Measurements from ENCODE around the gene TNFAIP6. TPM values are rescaled to one million over a fixed set of nuclear protein-coding genes. Genes with fewer than 3 reads are reported as not detected.
"Not testable (repeated sequence)": the region's sequence is repeated elsewhere in the genome, so short reads cannot be mapped to it uniquely, and the experiment has no call there.

Gene TNFAIP6
- total RNA-seq, 1 donor from 2014 or later: not detected

- no peak for DNase-seq (ENCODE audit: low spot score)
- Mint-ChIP-seq H3K4me1 (ENCODE audit: unreplicated experiment) (peaks cover 44% of the 10 kb centered on the region), H3K4me3 (ENCODE audit: unreplicated experiment) (no peak overlapping the region), H3K27ac (ENCODE audit: unreplicated experiment) (peak overlapping the region; percentile 7), H3K9me3 (ENCODE audit: unreplicated experiment) (no peaks in the 10 kb centered on the region), H3K27me3 (ENCODE audit: unreplicated experiment) (peaks cover 2% of the 10 kb centered on the region), H3K36me3 (ENCODE audit: low read depth, unreplicated experiment) (peaks cover 3% of the 10 kb centered on the region)
- no peak for TF ChIP-seq CTCF (IDR thresholded peaks at IDR 0.05; ENCODE audit: unreplicated experiment)
Observed at GRCh38 chr2:151338115-151338514, 19.3 kb upstream of the TNFAIP6 start.

DNA sequence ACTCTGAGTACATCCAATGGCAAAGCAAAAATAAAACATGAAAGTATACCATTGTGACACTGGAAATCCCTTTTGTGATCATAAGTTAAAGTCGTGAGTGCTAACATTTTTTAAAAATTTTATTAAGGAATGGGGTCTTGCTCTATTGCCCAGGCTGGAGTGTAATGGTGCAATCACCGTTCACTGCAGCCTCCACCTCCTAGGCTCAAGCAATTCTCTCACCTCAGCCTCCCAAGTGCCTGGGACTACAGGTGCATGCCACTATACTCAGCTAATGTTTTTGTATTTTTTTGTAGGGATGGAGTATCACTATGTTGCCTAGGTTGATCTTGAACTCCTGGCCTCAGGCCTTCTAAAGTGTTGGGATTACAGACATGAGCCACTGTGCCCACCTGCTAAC, 14.3 kb upstream of the TNFAIP6 start:
- no peak for TF ChIP-seq CTCF (IDR thresholded peaks at IDR 0.05; ENCODE audit: unreplicated experiment)
- no peak overlapping the region for H3K4me3 Mint-ChIP-seq (ENCODE audit: unreplicated experiment)

GRCh38 chr2:151344191-151344590, 13.2 kb upstream of the TNFAIP6 start:
- not testable (repeated sequence) for H3K4me3 Mint-ChIP-seq (ENCODE audit: unreplicated experiment); H3K27me3 Mint-ChIP-seq (ENCODE audit: unreplicated experiment); DNase-seq (ENCODE audit: low spot score); H3K9me3 Mint-ChIP-seq (ENCODE audit: unreplicated experiment); H3K27ac Mint-ChIP-seq (ENCODE audit: unreplicated experiment); H3K36me3 Mint-ChIP-seq (ENCODE audit: low read depth, unreplicated experiment)
- H3K4me1 Mint-ChIP-seq (ENCODE audit: unreplicated experiment): peaks cover 11% of the 10 kb centered on the region

More for the DNA sequence above, 14.3 kb upstream of the TNFAIP6 start:
- peaks cover 3% of the 10 kb centered on the region for H3K36me3 Mint-ChIP-seq (ENCODE audit: low read depth, unreplicated experiment)
- no peak overlapping the region for H3K27ac Mint-ChIP-seq (ENCODE audit: unreplicated experiment)
- no peak for DNase-seq (ENCODE audit: low spot score)
- peaks cover 20% of the 10 kb centered on the region for H3K4me1 Mint-ChIP-seq (ENCODE audit: unreplicated experiment)
- H3K27me3 Mint-ChIP-seq (ENCODE audit: unreplicated experiment): peaks cover 6% of the 10 kb centered on the region
- no peaks in the 10 kb centered on the region for H3K9me3 Mint-ChIP-seq (ENCODE audit: unreplicated experiment)

DNA sequence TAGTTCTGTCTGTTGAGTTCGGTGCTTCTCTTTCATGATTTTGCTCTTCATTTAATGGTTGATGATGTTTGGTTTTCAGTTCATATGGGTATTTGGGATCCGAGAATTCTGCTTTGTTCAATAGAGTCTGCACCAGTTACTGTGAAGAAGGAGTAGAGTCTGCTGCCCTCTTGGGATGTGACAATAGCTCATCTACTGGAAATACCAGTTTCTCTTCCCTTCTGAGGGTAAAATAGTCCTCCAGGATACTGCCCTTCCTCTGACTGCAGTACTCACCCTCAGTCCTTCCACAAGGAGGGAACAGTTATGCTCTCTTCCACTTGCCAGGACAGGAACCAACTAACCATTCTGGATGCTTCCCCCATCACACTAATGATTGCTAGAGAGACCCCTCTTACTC, 12.5 kb upstream of the TNFAIP6 start:
- TF ChIP-seq CTCF (IDR thresholded peaks at IDR 0.05; ENCODE audit: unreplicated experiment): no peak
- Mint-ChIP-seq H3K4me1 (ENCODE audit: unreplicated experiment) (peaks cover 7% of the 10 kb centered on the region), H3K27ac (ENCODE audit: unreplicated experiment) (no peak overlapping the region), H3K36me3 (ENCODE audit: low read depth, unreplicated experiment) (peaks cover 3% of the 10 kb centered on the region), H3K4me3 (ENCODE audit: unreplicated experiment) (no peak overlapping the region), H3K27me3 (ENCODE audit: unreplicated experiment) (peaks cover 4% of the 10 kb centered on the region), H3K9me3 (ENCODE audit: unreplicated experiment) (no peaks in the 10 kb centered on the region)
- DNase-seq (ENCODE audit: low spot score): no peak

DNA sequence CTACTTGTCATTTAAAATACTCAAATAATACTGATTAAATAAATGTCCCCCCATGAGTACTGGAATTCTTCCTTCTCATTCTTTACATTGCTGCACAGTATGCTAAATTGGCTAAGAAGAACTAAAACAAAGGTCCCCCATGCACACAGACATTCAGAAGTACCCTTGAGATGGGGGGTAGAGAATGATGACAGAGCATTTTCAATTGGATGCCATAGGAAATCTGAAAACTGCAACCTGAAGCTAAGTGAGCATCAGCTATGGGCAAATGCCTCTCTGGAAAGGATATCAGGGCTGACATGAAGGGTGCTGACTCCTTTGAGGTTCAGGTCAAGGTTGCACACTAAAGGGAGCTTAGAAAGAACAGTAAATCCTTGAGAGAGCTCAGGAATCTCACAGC, 10.1 kb upstream of the TNFAIP6 start:
- no peak overlapping the region for H3K27ac Mint-ChIP-seq (ENCODE audit: unreplicated experiment)
- DNase-seq (ENCODE audit: low spot score): no peak
- no peak for TF ChIP-seq CTCF (IDR thresholded peaks at IDR 0.05; ENCODE audit: unreplicated experiment)
- no peaks in the 10 kb centered on the region for H3K9me3 Mint-ChIP-seq (ENCODE audit: unreplicated experiment)
- no peaks in the 10 kb centered on the region for H3K36me3 Mint-ChIP-seq (ENCODE audit: low read depth, unreplicated experiment)
- H3K4me3 Mint-ChIP-seq (ENCODE audit: unreplicated experiment): no peak overlapping the region
- peaks cover 4% of the 10 kb centered on the region for H3K27me3 Mint-ChIP-seq (ENCODE audit: unreplicated experiment)
- H3K4me1 Mint-ChIP-seq (ENCODE audit: unreplicated experiment): peaks cover 7% of the 10 kb centered on the region

- H3K27ac Mint-ChIP-seq (ENCODE audit: unreplicated experiment): no peak overlapping the region
- no peak for DNase-seq (ENCODE audit: low spot score)
- no peak overlapping the region for H3K4me3 Mint-ChIP-seq (ENCODE audit: unreplicated experiment)
Observed at GRCh38 chr2:151347906-151348305, 9.5 kb upstream of the TNFAIP6 start.

More at GRCh38 chr2:151347906-151348305, 9.5 kb upstream of the TNFAIP6 start:
- H3K9me3 Mint-ChIP-seq (ENCODE audit: unreplicated experiment): no peaks in the 10 kb centered on the region
- H3K4me1 Mint-ChIP-seq (ENCODE audit: unreplicated experiment): peaks cover 7% of the 10 kb centered on the region
- no peak for TF ChIP-seq CTCF (IDR thresholded peaks at IDR 0.05; ENCODE audit: unreplicated experiment)
- H3K36me3 Mint-ChIP-seq (ENCODE audit: low read depth, unreplicated experiment): no peaks in the 10 kb centered on the region
- H3K27me3 Mint-ChIP-seq (ENCODE audit: unreplicated experiment): peaks cover 4% of the 10 kb centered on the region
